Transverse colon (tissue), 4 donors: ENCODE results near the gene ZBTB7C. TPM values are rescaled to one million over a fixed set of nuclear protein-coding genes. Genes with fewer than 3 reads are reported as not detected.

Experiments used
- DNase-seq: peaks from one replicate; pipeline ENCODE4 v3.0.0-alpha.2; 2019
- H3K27ac ChIP-seq, 4 donors: fragments of 200-600 bp; sonication (generic); 2 replicates each; pipeline ENCODE4 v1.5.1; 2016 to 2018; ENCODE audit warnings: inconsistent platforms in 4 of 4
- H3K27me3 ChIP-seq: fragments of 200-600 bp; sonication (generic); 2 replicates; pipeline ENCODE4 v1.5.1; 2017; ENCODE audit warnings: inconsistent platforms
- H3K36me3 ChIP-seq, 4 donors: fragments of 200-600 bp; sonication (generic); 2 replicates each; pipeline ENCODE4 v1.5.1; 2017 to 2019; ENCODE audit warnings: inconsistent platforms in 4 of 4
- H3K4me1 ChIP-seq, 4 donors: fragments of 200-600 bp; sonication (generic); 2 replicates each; pipeline ENCODE4 v1.5.1; 2017 to 2020; ENCODE audit warnings: inconsistent platforms in 4 of 4
- H3K4me3 ChIP-seq, 4 donors: fragments of 200-600 bp; sonication (generic); 1 replicate in 1 of 4; 2 replicates in 3 of 4; pipeline versions ENCODE4 v1.5.1 to v1.6.1; 2017 to 2019; ENCODE audit warnings: inconsistent platforms in 4 of 4
- H3K9me3 ChIP-seq, 2 donors: fragments of 200-600 bp; sonication (generic); 2 replicates each; pipeline ENCODE4 v1.5.1; 2017 to 2019; ENCODE audit warnings: inconsistent platforms in 2 of 2
- EP300 ChIP-seq: sonication (generic); formaldehyde crosslinking; IDR thresholded peaks from one replicate; pipeline ENCODE4 v1.6.1; 2017; ENCODE audit warnings: antibody characterized with exemption, low read depth
- POLR2A ChIP-seq: fragments of 450-650 bp; IDR thresholded peaks from one replicate; pipeline ENCODE4 v1.6.1; 2016; ENCODE audit warnings: antibody characterized with exemption, mild to moderate bottlenecking, moderate library complexity
- POLR2AphosphoS5 ChIP-seq, 3 donors: sonication (generic); formaldehyde crosslinking; IDR thresholded peaks; one replicate each; pipeline ENCODE4 v1.6.1; 2016; ENCODE audit warnings: antibody characterized with exemption in 3 of 3
- WGBS, 2 donors: methylation state at CpG; one replicate each; pipeline ENCODE4 v1.1.5; 2018; ENCODE audit warnings: low coverage in 1 of 2; 5-methylcytosine and 5-hydroxymethylcytosine counted together
- in situ Hi-C, 4 donors: fragments of 200-750 bp; cut with MboI; loops; one replicate each; pipeline versions ENCODE4 v1.15.0 to v1.15.1; 2017; ENCODE audit warnings: low sequenced_read_pairs in 3 of 4, low pct_ligation_motif_present in 1 of 4, low pct_unique_long_range_greater_than_20kb in 1 of 4
- intact Hi-C: fragments of 100-400 bp; cut with DNase I; formaldehyde crosslinking; loops from one replicate; pipeline ENCODE4 v1.15.1; 2023; ENCODE audit warnings: low total_unique reads
- total RNA-seq, 4 donors: library from RNA; depleted of rRNA; stranded (reverse); fragments of >200 nt; gene quantifications; one replicate each; pipeline ENCODE4 v1.1.0, GENCODE V29; 2016
- TF ChIP-seq, protein P1 (sequence below), 5 experiments: fragments of 200-600 bp in 3 of 5; fragments of 450-650 bp in 2 of 5; sonication (generic) in 3 of 5; IDR thresholded peaks; 1 replicate in 2 of 5; 2 replicates in 3 of 5; pipeline ENCODE4 v1.5.1; 2016 to 2017; ENCODE audit warnings: antibody characterized with exemption in 5 of 5, inconsistent platforms in 3 of 5, mild to moderate bottlenecking in 2 of 5, moderate library complexity in 1 of 5

ZBTB7C gene
- total RNA-seq, 4 donors from 2014 or later: 38.4 to 81.2 (median 47.5) TPM

DNA sequence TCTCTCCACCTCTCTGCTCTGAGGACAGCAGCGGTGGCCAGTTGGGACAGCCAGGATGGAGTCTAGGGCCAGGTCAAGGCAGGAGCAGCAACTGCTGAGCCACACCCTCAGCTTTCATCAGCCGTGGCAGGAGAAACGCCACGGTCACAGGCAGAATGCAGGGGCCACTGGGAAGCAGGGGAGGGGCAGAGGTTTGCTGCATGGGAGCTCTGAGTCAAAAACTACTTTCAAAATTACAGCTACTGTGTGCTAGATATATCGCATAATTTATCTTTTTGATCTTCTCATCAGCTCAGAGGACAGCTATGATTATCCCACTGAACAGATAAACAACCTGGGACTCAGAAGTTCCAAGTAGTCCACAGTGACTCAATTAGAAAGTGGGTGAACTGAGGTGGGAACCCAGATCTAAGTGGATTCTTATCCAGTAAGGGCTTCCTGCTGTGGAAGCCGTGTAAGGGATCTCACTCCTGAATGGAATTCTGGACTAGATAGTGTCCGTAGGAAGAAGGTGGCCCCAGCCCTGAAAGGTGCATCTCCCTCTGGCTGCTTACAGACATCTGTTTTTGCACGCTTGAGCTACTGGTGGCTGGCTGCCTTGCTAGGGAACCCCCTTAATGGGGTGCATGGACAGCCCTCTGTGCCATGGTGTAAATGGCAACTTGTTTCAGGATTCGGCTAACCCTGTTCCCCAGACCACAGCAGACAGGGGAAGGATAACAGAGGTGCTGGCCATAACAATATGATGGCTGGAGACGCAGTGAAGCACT lies 284.1 kb downstream of the ZBTB7C start:
- TF ChIP-seq POLR2A (no peak), EP300 (no peak), POLR2AphosphoS5 (IDR thresholded peaks at IDR 0.05) (no peak)
- Histone ChIP-seq H3K4me3 (no peak overlapping the region), H3K36me3 (no peaks in the 10 kb centered on the region), H3K27me3 (no peaks in the 10 kb centered on the region), H3K9me3 (no peaks in the 10 kb centered on the region), H3K4me1 (peaks cover 0 to 11% (median 0%) of the 10 kb centered on the region in 4 donors), H3K27ac (no peak overlapping the region)
- no peak for DNase-seq
- intact Hi-C loops: no loop called here
- in situ Hi-C loops: no loop called here
- 47 to 66% methylated on average over 4 to 9 of the region's 10 CpGs for WGBS, 2 donors

DNA sequence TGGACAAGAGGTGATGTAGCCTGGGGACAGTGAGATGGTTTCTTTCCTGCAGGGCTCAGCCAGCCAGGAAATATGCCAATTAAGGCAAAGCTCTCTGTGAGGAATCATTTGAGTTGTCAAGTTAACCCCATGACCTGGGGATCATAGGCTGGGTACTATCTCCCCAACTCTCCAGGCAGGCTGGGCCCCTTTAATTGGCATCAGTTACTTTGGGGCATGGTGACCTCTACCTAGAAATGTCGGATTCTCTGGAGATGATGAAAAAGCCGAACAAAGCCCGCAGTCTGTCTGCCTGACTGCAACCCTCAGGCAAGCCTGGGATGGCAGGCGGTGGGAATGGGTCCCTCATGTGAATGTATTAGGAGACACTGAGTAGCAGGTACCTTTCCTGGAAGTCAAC lies 285.2 kb downstream of the ZBTB7C start:
- H3K27me3 ChIP-seq: no peaks in the 10 kb centered on the region
- H3K9me3 ChIP-seq: no peaks in the 10 kb centered on the region
- H3K4me3 ChIP-seq: no peak overlapping the region
- H3K4me1 ChIP-seq: peaks cover 0 to 11% (median 0%) of the 10 kb centered on the region in 4 donors
- H3K27ac ChIP-seq: no peak overlapping the region
- DNase-seq: no peak
- no peaks in the 10 kb centered on the region for H3K36me3 ChIP-seq
- intact Hi-C loops: no loop called here
- in situ Hi-C loops: no loop called here
- 91% methylated on average over 4 of the region's 4 CpGs; no CpG with 5 or more reads in 1 of the 2 donors for WGBS, 2 donors
- TF ChIP-seq EP300 (no peak), POLR2AphosphoS5 (IDR thresholded peaks at IDR 0.05) (no peak), POLR2A (no peak)
- TF ChIP-seq, protein P1, sequence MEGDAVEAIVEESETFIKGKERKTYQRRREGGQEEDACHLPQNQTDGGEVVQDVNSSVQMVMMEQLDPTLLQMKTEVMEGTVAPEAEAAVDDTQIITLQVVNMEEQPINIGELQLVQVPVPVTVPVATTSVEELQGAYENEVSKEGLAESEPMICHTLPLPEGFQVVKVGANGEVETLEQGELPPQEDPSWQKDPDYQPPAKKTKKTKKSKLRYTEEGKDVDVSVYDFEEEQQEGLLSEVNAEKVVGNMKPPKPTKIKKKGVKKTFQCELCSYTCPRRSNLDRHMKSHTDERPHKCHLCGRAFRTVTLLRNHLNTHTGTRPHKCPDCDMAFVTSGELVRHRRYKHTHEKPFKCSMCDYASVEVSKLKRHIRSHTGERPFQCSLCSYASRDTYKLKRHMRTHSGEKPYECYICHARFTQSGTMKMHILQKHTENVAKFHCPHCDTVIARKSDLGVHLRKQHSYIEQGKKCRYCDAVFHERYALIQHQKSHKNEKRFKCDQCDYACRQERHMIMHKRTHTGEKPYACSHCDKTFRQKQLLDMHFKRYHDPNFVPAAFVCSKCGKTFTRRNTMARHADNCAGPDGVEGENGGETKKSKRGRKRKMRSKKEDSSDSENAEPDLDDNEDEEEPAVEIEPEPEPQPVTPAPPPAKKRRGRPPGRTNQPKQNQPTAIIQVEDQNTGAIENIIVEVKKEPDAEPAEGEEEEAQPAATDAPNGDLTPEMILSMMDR (IDR thresholded peaks at IDR 0.05): no peak

DNA sequence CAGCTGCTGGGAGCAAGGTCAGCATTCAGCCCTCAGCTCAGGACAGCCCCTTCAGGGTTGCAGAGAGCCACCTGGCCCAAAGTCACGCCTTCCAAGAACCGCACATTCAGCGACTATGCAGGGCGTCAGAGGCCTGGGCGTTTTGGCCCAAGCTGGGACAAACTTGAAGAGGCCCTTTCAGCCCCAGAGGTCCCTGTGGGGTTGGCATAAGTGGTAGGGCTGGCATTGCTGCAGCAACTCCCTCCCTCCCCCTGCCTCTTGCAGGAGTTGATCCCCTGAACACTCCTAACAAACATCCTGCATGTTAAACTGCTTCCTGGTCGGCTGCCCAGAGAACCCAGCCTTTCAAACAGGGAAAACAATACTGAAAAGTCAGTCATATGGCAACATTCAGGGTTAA lies 285.9 kb downstream of the ZBTB7C start:
- Histone ChIP-seq H3K4me3 (no peak overlapping the region), H3K4me1 (peaks cover 0 to 11% (median 0%) of the 10 kb centered on the region in 4 donors), H3K27me3 (no peaks in the 10 kb centered on the region), H3K27ac (no peak overlapping the region), H3K9me3 (no peaks in the 10 kb centered on the region), H3K36me3 (no peaks in the 10 kb centered on the region)
- no peak for DNase-seq
- intact Hi-C loops (no loop called here), in situ Hi-C loops (no loop called here)
- 40 to 67% methylated on average over 1 to 6 of the region's 6 CpGs for WGBS, 2 donors
- TF ChIP-seq, protein P1 (IDR thresholded peaks at IDR 0.05): no peak
- TF ChIP-seq POLR2A (no peak), EP300 (no peak), POLR2AphosphoS5 (IDR thresholded peaks at IDR 0.05) (no peak)

DNA sequence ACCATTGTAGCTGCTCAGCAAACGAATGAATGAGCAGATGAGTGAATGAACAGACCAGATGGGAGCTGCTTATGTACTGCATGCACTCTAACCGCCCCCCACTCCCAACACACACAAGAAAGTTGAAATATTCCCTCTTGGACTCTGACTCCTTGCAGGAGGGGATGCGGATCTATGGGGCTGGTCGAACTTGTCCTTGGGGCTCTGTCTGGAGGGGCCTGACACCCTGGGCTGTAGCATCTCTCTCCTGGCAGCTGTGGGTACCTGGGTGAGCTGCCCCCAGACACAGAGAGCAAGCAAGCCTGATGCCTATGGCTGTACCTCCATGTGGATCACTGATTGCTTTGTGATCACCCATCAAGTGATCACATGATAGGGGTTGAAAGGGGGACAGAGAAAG lies 286.4 kb downstream of the ZBTB7C start:
- TF ChIP-seq EP300: no peak
- no peak for TF ChIP-seq POLR2AphosphoS5 (IDR thresholded peaks at IDR 0.05)
- H3K9me3 ChIP-seq: no peaks in the 10 kb centered on the region
- in situ Hi-C loops (no loop called here), intact Hi-C loops (no loop called here)
- H3K4me3 ChIP-seq: no peak overlapping the region
- 92% methylated on average over 4 of the region's 4 CpGs; no CpG with 5 or more reads in 1 of the 2 donors for WGBS, 2 donors
- H3K36me3 ChIP-seq: no peaks in the 10 kb centered on the region
- peaks cover 0 to 11% (median 0%) of the 10 kb centered on the region in 4 donors for H3K4me1 ChIP-seq
- no peak for DNase-seq
- no peak overlapping the region for H3K27ac ChIP-seq
- H3K27me3 ChIP-seq: no peaks in the 10 kb centered on the region

DNA sequence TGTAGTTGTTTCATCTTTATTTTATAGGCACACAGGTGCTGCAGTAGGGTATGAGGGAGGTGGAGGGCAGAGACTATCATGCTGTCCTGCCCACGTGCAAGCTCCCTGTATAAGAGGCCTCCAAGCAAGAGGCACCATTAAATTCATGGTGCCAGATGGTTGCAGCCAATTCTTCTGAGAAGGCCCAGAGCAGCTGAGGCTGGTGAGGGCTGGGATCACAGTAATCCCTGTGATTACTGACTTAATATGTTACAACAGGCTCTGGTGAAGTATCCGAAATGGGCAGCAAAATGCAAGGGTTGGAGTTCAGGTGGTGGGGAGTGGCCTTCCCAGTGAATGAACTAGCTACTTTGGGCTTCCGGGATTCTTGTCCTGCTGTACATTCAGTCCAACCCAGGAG lies 286.8 kb downstream of the ZBTB7C start:
- intact Hi-C loops: no loop called here
- DNase-seq: no peak
- WGBS, 2 donors: 85 to 100% methylated on average over 1 to 3 of the region's 3 CpGs
- TF ChIP-seq, protein P1 (IDR thresholded peaks at IDR 0.05): no peak
- TF ChIP-seq EP300 (no peak), POLR2A (no peak), POLR2AphosphoS5 (IDR thresholded peaks at IDR 0.05) (no peak)
- Histone ChIP-seq H3K27me3 (no peaks in the 10 kb centered on the region), H3K4me1 (peaks cover 0 to 11% (median 0%) of the 10 kb centered on the region in 4 donors), H3K36me3 (no peaks in the 10 kb centered on the region), H3K4me3 (no peak overlapping the region), H3K27ac (no peak overlapping the region), H3K9me3 (no peaks in the 10 kb centered on the region)
- in situ Hi-C loops: no loop called here
